SK-N-SH treated with all-trans-retinoic acid at 6 μM for 48 hours (cell line): ENCODE data around the gene SLCO3A1.

Experiments
- ATAC-seq: fragments of 200-7000 bp; cut with Tn5 transposase; 3 replicates; pipeline ENCODE4 v1.9.1; 2020; ENCODE audit warnings: mild to moderate bottlenecking, moderate library complexity
- BACH2 ChIP-seq: fragments of 250-450 bp; sonication (Bioruptor Pico); IDR thresholded peaks from 2 replicates; pipeline ENCODE4 v1.9.0; 2021; ENCODE audit warnings: mild to moderate bottlenecking, borderline replicate concordance
- CSDC2 ChIP-seq: fragments of 250-450 bp; sonication (Bioruptor Pico); IDR thresholded peaks from 2 replicates; pipeline ENCODE4 v1.5.0; 2020; ENCODE audit warnings: mild to moderate bottlenecking, moderate library complexity
- ESRRG ChIP-seq: fragments of 250-450 bp; sonication (Bioruptor Pico); IDR thresholded peaks from 2 replicates; pipeline ENCODE4 v1.6.1; 2021; ENCODE audit warnings: mild to moderate bottlenecking
- GLIS3 ChIP-seq: fragments of 250-450 bp; sonication (Bioruptor Pico); IDR thresholded peaks from 2 replicates; pipeline ENCODE4 v1.5.0; 2020; ENCODE audit warnings: mild to moderate bottlenecking, moderate library complexity
- ISL1 ChIP-seq: fragments of 250-450 bp; sonication (Bioruptor Pico); IDR thresholded peaks from 2 replicates; pipeline ENCODE4 v2.1.2; 2022; ENCODE audit warnings: mild to moderate bottlenecking, moderate library complexity
- OSR1 ChIP-seq: fragments of 250-450 bp; sonication (Bioruptor Pico); IDR thresholded peaks from 2 replicates; pipeline ENCODE4 v1.8.0; 2022; ENCODE audit warnings: moderate library complexity, mild to moderate bottlenecking, inconsistent platforms
- PPARA ChIP-seq: fragments of 250-450 bp; sonication (Bioruptor Pico); IDR thresholded peaks from 2 replicates; pipeline ENCODE4 v1.5.0; 2020; ENCODE audit warnings: mild to moderate bottlenecking, borderline replicate concordance
- RARB ChIP-seq: fragments of 250-450 bp; sonication (Bioruptor Pico); IDR thresholded peaks from 2 replicates; pipeline ENCODE4 v1.8.0; 2021; ENCODE audit warnings: mild to moderate bottlenecking, moderate library complexity
- SNAI2 ChIP-seq: fragments of 250-450 bp; sonication (Bioruptor Pico); IDR thresholded peaks from 2 replicates; pipeline ENCODE4 v1.5.0; 2020; ENCODE audit warnings: mild to moderate bottlenecking, moderate library complexity
- TCF4 ChIP-seq: fragments of 250-450 bp; sonication (Bioruptor Pico); IDR thresholded peaks from 2 replicates; pipeline ENCODE4 v1.8.0; 2021; ENCODE audit warnings: mild to moderate bottlenecking, moderate library complexity, borderline replicate concordance
- ZFP3 ChIP-seq: fragments of 250-450 bp; sonication (Bioruptor Pico); IDR thresholded peaks from 2 replicates; pipeline ENCODE4 v1.5.0; 2020; ENCODE audit warnings: mild to moderate bottlenecking, moderate library complexity
- ZFP30 ChIP-seq: fragments of 450-650 bp; formaldehyde crosslinking; IDR thresholded peaks from 2 replicates; pipeline ENCODE4 v1.5.0; 2022; ENCODE audit warnings: mild to moderate bottlenecking, moderate library complexity
- ZNF565 ChIP-seq: fragments of 450-650 bp; formaldehyde crosslinking; conservative IDR thresholded peaks from 2 replicates; pipeline ENCODE4 v1.5.0; 2020; ENCODE audit warnings: low read depth, mild to moderate bottlenecking, moderate library complexity
- ZNF70 ChIP-seq: fragments of 450-650 bp; formaldehyde crosslinking; IDR thresholded peaks from 2 replicates; pipeline ENCODE4 v1.5.0; 2020; ENCODE audit warnings: mild to moderate bottlenecking, moderate library complexity
- ZNF8 ChIP-seq: fragments of 450-650 bp; formaldehyde crosslinking; IDR thresholded peaks from 2 replicates; pipeline ENCODE4 v1.5.0; 2020; ENCODE audit warnings: mild to moderate bottlenecking, moderate library complexity
- TF ChIP-seq, protein P1 (sequence below): fragments of 250-450 bp; sonication (Bioruptor Pico); IDR thresholded peaks from 2 replicates; pipeline ENCODE4 v1.5.0; 2020; ENCODE audit warnings: mild to moderate bottlenecking, moderate library complexity
- TF ChIP-seq, protein P2 (sequence below): fragments of 250-450 bp; sonication (Bioruptor Pico); IDR thresholded peaks from 2 replicates; pipeline ENCODE4 v1.8.0; 2020; ENCODE audit warnings: mild to moderate bottlenecking, moderate library complexity, borderline replicate concordance
- TF ChIP-seq, protein P3 (sequence below): fragments of 250-450 bp; sonication (Bioruptor Pico); IDR thresholded peaks from 2 replicates; pipeline ENCODE4 v1.5.1; 2020; ENCODE audit warnings: low read depth, mild to moderate bottlenecking, moderate library complexity
- TF ChIP-seq, protein P4 (sequence below): fragments of 250-450 bp; sonication (Bioruptor Pico); IDR thresholded peaks from 2 replicates; pipeline ENCODE4 v1.8.0; 2021; ENCODE audit warnings: low read depth, mild to moderate bottlenecking, moderate library complexity, borderline replicate concordance
- TF ChIP-seq, protein P5 (sequence below): fragments of 250-450 bp; sonication (Bioruptor Pico); IDR thresholded peaks from 2 replicates; pipeline ENCODE4 v1.5.1; 2021; ENCODE audit warnings: mild to moderate bottlenecking, moderate library complexity

SLCO3A1 gene

DNA sequence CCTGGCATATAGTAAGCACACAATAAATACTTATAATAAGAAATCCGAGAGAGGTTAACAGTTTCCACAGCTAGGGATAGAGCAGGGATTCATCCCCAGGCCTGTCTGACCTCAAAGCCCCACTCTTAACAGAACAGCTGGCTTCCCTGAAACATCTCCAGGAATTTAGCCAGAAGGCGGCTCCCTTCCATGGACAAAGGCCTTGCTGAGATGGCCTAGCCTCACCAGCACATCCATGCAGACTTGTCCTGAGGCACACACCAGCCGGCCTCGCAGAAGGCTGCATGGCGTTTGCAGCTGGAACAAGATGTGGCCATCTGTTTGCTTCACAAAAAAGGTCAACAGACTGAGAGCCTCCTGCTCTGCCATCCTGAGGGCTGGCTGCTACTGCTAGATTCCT lies 245.4 kb downstream of the SLCO3A1 start (continued):
- TF ChIP-seq, protein P1, sequence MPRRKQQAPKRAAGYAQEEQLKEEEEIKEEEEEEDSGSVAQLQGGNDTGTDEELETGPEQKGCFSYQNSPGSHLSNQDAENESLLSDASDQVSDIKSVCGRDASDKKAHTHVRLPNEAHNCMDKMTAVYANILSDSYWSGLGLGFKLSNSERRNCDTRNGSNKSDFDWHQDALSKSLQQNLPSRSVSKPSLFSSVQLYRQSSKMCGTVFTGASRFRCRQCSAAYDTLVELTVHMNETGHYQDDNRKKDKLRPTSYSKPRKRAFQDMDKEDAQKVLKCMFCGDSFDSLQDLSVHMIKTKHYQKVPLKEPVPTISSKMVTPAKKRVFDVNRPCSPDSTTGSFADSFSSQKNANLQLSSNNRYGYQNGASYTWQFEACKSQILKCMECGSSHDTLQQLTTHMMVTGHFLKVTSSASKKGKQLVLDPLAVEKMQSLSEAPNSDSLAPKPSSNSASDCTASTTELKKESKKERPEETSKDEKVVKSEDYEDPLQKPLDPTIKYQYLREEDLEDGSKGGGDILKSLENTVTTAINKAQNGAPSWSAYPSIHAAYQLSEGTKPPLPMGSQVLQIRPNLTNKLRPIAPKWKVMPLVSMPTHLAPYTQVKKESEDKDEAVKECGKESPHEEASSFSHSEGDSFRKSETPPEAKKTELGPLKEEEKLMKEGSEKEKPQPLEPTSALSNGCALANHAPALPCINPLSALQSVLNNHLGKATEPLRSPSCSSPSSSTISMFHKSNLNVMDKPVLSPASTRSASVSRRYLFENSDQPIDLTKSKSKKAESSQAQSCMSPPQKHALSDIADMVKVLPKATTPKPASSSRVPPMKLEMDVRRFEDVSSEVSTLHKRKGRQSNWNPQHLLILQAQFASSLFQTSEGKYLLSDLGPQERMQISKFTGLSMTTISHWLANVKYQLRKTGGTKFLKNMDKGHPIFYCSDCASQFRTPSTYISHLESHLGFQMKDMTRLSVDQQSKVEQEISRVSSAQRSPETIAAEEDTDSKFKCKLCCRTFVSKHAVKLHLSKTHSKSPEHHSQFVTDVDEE: no peak
- TF ChIP-seq ISL1 (CRISPR knock-in tag) (no peak), ZNF8 (CRISPR knock-in tag) (no peak), GLIS3 (CRISPR knock-in tag) (no peak), BACH2 (CRISPR knock-in tag) (no peak)
- TF ChIP-seq, protein P2, sequence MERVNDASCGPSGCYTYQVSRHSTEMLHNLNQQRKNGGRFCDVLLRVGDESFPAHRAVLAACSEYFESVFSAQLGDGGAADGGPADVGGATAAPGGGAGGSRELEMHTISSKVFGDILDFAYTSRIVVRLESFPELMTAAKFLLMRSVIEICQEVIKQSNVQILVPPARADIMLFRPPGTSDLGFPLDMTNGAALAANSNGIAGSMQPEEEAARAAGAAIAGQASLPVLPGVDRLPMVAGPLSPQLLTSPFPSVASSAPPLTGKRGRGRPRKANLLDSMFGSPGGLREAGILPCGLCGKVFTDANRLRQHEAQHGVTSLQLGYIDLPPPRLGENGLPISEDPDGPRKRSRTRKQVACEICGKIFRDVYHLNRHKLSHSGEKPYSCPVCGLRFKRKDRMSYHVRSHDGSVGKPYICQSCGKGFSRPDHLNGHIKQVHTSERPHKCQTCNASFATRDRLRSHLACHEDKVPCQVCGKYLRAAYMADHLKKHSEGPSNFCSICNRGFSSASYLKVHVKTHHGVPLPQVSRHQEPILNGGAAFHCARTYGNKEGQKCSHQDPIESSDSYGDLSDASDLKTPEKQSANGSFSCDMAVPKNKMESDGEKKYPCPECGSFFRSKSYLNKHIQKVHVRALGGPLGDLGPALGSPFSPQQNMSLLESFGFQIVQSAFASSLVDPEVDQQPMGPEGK (CRISPR knock-in tag): no peak

DNA sequence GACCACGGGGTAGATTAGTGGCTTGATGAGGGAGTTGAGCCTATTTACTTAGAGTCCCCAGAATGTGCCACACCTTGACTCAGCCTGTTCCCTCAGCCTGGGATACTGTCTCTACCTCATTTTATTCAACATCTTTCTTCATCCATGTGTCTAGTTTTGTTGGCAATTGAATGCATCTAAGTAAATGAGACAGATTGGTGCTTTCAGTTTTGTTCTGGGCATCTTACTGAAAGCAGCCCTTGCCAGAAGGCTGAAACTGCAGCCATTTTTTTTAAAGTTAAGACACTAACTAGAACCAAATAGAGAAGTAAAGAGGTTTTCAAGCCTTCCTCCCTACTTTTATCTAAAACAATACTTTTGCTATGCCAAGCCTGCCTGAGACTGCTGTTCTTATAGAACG lies 246.8 kb downstream of the SLCO3A1 start:
- no peak for ATAC-seq
- no peak for TF ChIP-seq BACH2 (CRISPR knock-in tag)
- no peak for TF ChIP-seq SNAI2 (CRISPR knock-in tag)
- TF ChIP-seq, protein P3, sequence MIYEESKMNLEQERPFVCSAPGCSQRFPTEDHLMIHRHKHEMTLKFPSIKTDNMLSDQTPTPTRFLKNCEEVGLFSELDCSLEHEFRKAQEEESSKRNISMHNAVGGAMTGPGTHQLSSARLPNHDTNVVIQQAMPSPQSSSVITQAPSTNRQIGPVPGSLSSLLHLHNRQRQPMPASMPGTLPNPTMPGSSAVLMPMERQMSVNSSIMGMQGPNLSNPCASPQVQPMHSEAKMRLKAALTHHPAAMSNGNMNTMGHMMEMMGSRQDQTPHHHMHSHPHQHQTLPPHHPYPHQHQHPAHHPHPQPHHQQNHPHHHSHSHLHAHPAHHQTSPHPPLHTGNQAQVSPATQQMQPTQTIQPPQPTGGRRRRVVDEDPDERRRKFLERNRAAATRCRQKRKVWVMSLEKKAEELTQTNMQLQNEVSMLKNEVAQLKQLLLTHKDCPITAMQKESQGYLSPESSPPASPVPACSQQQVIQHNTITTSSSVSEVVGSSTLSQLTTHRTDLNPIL (CRISPR knock-in tag): no peak
- TF ChIP-seq, protein P2 (CRISPR knock-in tag): no peak
- TF ChIP-seq, protein P4, sequence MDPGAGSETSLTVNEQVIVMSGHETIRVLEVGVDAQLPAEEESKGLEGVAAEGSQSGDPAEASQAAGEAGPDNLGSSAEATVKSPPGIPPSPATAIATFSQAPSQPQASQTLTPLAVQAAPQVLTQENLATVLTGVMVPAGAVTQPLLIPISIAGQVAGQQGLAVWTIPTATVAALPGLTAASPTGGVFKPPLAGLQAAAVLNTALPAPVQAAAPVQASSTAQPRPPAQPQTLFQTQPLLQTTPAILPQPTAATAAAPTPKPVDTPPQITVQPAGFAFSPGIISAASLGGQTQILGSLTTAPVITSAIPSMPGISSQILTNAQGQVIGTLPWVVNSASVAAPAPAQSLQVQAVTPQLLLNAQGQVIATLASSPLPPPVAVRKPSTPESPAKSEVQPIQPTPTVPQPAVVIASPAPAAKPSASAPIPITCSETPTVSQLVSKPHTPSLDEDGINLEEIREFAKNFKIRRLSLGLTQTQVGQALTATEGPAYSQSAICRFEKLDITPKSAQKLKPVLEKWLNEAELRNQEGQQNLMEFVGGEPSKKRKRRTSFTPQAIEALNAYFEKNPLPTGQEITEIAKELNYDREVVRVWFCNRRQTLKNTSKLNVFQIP (CRISPR knock-in tag): no peak
- no peak for TF ChIP-seq TCF4
- no peak for TF ChIP-seq ZNF70
- TF ChIP-seq ZFP30 (CRISPR knock-in tag): no peak
- TF ChIP-seq PPARA (CRISPR knock-in tag): no peak
- TF ChIP-seq ZNF565 (CRISPR knock-in tag): no peak
- TF ChIP-seq ZNF8 (CRISPR knock-in tag): no peak

DNA sequence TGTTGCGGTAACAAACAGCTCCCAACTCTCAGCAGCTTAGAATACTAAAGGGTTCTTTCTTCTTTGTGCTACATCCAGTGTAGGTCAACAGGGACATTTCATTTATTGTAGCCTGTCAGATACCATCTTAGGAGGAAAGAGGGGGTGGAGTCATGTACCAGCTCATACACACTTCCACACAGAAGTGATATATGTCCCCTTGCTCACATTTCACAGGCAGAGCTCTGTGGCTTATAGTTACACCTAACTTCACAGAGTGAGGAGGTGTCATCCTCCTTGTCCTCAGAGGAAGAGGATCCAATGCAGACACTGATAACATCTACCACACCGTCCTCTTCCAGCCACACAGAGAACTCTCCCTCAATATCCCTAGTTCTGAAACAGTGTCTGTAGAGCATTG lies 247.2 kb downstream of the SLCO3A1 start:
- ATAC-seq: no peak
- TF ChIP-seq ISL1 (CRISPR knock-in tag) (no peak), ZNF565 (CRISPR knock-in tag) (no peak), ZNF8 (CRISPR knock-in tag) (no peak), ZFP3 (CRISPR knock-in tag) (no peak), ZFP30 (CRISPR knock-in tag) (no peak), BACH2 (CRISPR knock-in tag) (no peak), ESRRG (CRISPR knock-in tag) (no peak), OSR1 (CRISPR knock-in tag) (no peak), RARB (CRISPR knock-in tag) (no peak), SNAI2 (CRISPR knock-in tag) (no peak), CSDC2 (CRISPR knock-in tag) (no peak), GLIS3 (CRISPR knock-in tag) (no peak), TCF4 (no peak), PPARA (CRISPR knock-in tag) (no peak)
- TF ChIP-seq, protein P2 (CRISPR knock-in tag): no peak
- TF ChIP-seq, protein P5, sequence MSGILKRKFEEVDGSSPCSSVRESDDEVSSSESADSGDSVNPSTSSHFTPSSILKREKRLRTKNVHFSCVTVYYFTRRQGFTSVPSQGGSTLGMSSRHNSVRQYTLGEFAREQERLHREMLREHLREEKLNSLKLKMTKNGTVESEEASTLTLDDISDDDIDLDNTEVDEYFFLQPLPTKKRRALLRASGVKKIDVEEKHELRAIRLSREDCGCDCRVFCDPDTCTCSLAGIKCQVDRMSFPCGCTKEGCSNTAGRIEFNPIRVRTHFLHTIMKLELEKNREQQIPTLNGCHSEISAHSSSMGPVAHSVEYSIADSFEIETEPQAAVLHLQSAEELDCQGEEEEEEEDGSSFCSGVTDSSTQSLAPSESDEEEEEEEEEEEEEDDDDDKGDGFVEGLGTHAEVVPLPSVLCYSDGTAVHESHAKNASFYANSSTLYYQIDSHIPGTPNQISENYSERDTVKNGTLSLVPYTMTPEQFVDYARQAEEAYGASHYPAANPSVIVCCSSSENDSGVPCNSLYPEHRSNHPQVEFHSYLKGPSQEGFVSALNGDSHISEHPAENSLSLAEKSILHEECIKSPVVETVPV: no peak
- TF ChIP-seq, protein P3 (CRISPR knock-in tag): no peak
- TF ChIP-seq, protein P4 (CRISPR knock-in tag): no peak
